HG03575 (cell line): ENCODE measurements around the gene AMBP.

Experiments
- ATAC-seq: cut with Tn5 transposase; IDR thresholded peaks from one replicate; pipeline ENCODE4 v1.9.1; 2021; ENCODE audit not compliant: unreplicated experiment, insufficient number of reproducible peaks, low FRiP score; ENCODE audit errors: extremely low read depth

AMBP gene

DNA sequence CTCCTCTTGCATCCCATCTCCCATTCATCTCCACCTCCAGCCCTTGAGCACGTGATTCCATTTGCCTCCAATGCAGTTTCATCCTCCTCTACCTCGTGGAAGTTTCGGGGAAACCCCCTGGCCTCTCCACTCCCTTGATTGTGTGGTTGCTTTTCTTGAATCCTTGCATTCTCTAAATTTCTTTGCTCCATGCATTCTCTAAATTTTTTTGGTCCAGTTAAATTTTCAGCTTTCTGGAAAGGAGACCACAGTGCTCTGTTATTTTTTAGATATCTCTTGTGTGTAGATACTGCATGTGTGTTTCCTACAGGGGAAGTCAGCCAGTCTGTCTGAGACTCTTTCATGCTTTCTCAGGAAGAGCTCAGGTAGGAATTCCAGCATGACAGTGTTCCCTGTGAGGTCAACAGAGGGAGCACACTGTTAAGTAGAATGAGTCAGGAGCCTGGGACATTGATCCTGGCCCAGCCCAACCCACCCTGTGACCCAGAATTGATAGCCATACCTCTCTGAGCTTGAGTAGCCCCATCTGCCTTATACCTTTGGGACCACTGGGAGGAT lies 52.8 kb downstream of the AMBP start:
- ATAC-seq: no peak

DNA sequence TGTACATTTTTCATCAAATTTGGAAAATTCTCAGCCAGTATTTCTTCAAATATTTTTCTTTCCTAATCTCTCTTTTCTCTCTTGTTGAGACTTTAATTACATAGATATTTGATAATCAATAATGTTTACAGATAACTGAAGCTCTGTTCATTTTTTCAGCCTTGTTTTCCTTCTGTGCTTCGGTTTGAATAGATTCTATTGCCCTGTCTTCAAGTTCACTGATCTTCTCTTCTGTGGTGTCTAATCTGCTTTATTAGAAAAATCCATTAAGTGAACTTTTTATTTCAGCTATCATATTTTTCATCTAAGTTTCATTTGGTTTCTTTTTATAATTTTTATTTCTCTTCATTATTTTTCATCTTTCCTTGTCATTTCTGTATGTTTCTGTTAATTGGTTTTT lies 54.1 kb downstream of the AMBP start:
- no peak for ATAC-seq

DNA sequence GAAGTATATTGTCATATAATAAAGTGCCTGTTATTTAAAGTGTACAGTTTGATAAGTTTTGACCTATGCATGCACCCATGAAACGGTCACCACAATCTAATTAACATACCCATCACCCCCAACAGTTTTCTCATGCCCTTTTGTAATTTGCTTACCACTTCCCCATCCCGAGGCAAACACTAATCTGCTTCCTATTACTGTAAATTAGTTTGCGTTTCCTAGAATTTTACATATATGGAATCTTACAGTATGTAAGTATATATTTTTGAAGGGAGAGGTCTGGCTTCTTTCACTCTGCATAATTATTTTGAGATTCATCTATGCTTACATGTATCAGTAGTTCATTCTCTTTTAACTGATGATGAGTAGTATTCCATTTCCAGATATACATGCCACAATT lies 56.5 kb downstream of the AMBP start:
- no peak for ATAC-seq

DNA sequence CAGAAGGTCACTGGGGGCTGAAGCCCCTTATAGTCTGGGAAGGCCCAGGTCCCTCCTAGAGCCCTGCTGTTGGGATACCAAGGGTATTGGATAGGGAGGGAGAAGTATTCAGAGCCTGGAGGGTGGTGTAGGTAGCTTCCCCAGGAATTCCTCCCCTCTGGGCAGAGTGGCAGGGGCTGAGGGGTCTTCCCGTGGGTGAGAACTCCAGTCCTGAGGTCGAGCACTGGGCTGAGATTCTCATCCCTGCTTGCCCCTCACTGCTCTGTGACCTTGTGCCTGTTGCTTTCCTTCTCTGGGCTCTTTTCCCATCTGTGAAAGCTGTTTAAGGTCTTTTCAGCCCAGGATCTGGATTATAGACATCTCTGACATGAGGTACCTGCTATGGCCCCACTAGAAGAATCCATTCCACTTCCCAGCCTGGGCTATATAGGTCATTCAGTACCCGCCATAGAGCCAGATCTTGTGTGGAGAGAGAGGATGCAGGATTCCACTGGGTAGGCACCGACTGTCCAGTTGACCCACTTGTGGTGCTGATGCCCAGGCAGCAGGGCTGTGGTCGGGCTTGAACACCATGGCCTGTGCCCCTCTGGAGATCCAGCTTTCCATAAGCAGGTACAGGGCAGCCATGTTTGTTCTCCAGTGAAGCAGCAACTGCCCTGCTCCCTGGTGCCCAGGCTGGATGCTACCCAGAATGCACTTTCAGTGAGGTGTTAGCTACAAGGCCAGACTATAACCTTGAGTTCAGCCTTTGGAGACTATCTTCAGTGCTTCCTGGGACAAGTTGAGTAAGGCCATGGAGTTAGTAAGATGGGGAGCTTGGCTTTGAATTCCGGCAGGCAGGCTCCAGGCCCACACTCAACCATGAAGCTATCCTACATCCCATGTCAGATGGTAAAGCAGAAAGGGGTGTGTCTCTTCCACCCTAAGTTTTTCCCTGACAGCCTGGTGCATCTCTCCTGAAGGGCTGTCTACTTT lies 60.1 kb downstream of the AMBP start:
- no peak for ATAC-seq

DNA sequence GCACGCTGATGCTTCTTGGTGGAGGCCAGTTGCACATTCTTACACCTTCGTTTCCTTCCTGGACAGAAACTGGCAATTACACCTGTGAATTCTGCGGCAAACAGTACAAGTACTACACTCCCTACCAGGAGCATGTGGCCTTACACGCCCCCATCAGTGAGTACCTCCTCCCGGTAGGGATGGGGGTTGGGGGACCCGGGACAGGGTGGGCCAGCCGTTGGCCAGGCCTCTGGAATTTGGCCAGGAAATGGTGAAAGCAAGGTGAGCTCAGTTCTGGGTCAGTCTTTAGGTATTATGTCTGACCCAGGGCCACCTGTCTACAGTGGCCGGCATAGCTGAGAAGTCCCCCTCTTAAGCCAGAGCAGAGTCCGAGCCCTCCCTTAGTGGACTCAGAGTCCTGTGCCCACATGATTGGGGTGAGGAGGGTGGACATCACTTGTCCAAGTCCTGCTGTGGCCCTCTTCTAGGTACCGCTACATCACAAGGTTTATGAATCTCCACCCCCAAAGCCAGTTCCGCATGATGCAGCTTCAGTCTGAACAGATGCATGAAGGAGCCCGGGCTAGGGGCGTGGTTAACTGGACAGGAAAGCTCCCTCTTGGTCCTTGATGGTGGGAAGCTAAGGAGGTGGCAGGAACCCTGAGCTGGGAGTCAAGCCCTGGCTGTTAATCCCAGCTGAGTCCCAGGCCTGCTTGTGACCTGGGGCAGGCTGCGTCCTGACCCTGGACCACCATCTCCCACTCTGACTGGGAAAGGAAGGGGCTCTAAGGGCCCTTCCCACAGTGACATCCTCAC lies 61.3 kb downstream of the AMBP start:
- no peak for ATAC-seq

DNA sequence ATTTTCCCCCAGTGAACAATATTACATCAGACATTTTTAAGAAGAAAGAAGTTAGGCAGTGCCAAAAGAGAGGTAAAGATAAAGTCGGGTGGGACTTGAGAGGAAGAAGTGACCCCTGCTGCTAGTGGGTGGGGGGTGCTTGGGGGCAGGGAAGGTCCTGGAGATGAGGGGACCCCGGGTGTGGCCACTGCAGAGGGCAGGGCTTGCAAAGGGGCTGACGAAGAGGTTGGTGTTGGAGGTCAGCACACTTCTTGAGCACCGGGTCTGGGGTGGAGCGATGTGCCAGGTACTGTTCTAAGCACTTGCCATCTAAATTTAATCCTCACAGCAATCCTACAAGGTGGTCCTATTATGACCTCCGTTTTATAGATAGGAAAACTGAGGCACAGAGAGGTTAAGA lies 62.0 kb downstream of the AMBP start:
- no peak for ATAC-seq

DNA sequence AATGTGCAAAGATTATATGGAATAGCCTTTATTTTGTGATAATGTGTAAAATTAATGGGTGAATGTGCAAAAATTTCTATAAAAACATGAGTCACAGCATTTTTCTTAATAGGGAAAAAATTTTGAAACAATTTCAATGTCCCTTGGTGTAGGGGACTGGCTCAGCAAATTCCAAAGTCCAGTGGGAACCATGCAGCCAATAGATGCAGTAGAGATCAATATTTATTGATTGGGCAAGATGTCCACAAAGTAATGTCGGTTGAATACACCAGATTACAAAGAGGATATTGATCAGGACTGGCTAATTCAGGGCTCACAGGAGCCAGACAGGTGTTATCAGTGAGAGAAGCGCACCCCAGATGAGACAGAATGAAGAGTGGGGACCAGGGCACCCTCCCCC lies 62.5 kb downstream of the AMBP start:
- ATAC-seq: no peak

DNA sequence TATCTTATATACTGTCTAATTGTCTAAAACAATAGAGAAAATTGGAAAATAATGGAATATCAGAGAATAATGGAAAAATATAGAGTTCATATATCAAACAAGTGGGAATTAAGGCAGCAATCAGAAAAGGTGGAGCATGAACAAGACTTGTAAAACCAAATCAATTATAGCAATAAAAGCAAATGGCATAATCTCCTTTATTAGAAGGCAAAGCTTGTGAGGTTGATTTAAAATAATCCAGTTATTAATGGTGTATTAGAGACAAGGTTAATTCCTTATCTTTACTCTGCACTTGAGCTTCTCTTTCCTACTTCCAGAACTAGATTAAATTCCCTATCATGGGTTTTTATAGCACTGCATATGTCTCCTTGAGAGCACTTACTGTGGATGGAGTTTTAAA lies 64.1 kb downstream of the AMBP start:
- ATAC-seq: no peak

DNA sequence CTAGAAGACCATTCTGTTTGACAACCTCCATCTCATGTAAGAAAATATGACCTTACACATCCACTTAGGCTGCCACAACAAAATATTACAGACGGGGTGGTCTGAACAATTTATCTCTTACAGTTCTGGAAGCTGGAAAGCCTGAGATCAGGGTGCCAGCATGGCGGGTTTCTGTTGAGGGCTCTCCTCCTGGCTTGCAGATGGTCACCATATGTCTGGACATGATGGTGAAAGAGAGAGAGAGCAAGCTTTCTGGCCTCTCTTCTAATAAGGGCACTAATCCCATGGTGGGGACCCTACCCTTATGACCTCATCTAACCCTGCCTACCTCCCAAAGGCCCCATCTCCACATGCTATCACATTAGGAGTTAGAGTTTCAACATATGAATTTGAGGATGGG lies 66.0 kb downstream of the AMBP start:
- no peak for ATAC-seq

DNA sequence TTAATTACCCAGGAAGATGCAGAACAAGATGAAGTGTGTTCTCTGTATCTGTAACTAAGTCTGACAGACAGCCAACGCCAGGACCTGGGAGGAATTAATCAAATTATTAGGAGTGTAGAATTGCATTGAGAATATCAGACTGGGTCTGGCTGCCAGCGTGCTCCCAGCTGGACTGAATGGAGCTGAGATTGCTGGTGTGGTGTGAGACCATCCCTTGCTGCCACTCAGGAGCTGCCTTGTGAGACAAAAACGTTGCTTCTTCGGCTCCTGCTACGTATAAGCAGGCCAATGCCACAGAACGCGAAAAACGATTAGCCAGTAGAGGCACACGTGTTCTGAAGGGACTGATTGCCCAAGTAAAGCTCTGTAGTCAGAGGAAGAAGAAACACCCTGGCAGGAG lies 66.8 kb downstream of the AMBP start:
- ATAC-seq: no peak
